Astrocyte (in vitro differentiated cells and primary cell): ENCODE measurements around the gene DNLZ. TPM values are rescaled to one million over a fixed set of nuclear protein-coding genes. Genes with fewer than 3 reads are reported as not detected.

ENCODE experiments used
- DNase-seq: peaks from one replicate; pipeline ENCODE4 v3.0.0-alpha.2; 2010; ENCODE audit warnings: low read depth
- FAIRE-seq: peaks from 2 replicates; lab custom pipeline; 2011; peaks lifted over from hg19 to GRCh38; lab: Jason Lieb, UNC
- H2AFZ ChIP-seq: 2 replicates; pipeline ENCODE4 v1.6.0; 2012; ENCODE audit warnings: low read depth, low read length, inconsistent platforms
- H3K27ac ChIP-seq: 2 replicates; pipeline ENCODE4 v1.5.1; 2011; ENCODE audit warnings: low read depth, low read length, inconsistent platforms
- H3K27me3 ChIP-seq: 2 replicates; pipeline ENCODE4 v1.6.0; 2011; ENCODE audit warnings: low read length, inconsistent platforms; ENCODE audit not compliant: insufficient read depth
- H3K36me3 ChIP-seq: 2 replicates; pipeline ENCODE4 v1.5.1; 2011; ENCODE audit warnings: low read length, inconsistent platforms; ENCODE audit not compliant: insufficient read depth
- H3K4me1 ChIP-seq: 2 replicates; pipeline ENCODE4 v1.5.1; 2011; ENCODE audit warnings: low read length, inconsistent platforms; ENCODE audit not compliant: insufficient read depth
- H3K4me2 ChIP-seq: 2 replicates; pipeline ENCODE4 v1.6.0; 2012; ENCODE audit warnings: low read length, inconsistent platforms
- H3K4me3 ChIP-seq: 2 replicates; pipeline ENCODE4 v1.5.1; 2011; ENCODE audit warnings: low read depth, mild to moderate bottlenecking, low read length, inconsistent platforms; ENCODE audit not compliant: insufficient read depth
- H3K79me2 ChIP-seq: 2 replicates; pipeline ENCODE4 v1.6.0; 2012; ENCODE audit warnings: mild to moderate bottlenecking, low read length, inconsistent platforms; ENCODE audit not compliant: insufficient read depth
- H3K9ac ChIP-seq: 2 replicates; pipeline ENCODE4 v1.6.0; 2012; ENCODE audit warnings: mild to moderate bottlenecking, low read length, inconsistent platforms
- H3K9me3 ChIP-seq: 2 replicates; pipeline ENCODE4 v1.5.1; 2012; ENCODE audit warnings: low read depth, mild to moderate bottlenecking, low read length, inconsistent platforms; ENCODE audit not compliant: insufficient read depth
- H4K20me1 ChIP-seq: 2 replicates; pipeline ENCODE4 v1.6.0; 2012; ENCODE audit warnings: low read length, inconsistent platforms; ENCODE audit not compliant: insufficient read depth
- H3K27ac Mint-ChIP-seq: one replicate; pipeline ENCODE4 v1.8.0; 2021; ENCODE audit warnings: mild to moderate bottlenecking, mixed read lengths; ENCODE audit not compliant: unreplicated experiment
- H3K27me3 Mint-ChIP-seq: one replicate; pipeline ENCODE4 v1.8.0; 2021; ENCODE audit warnings: low read depth, mixed read lengths; ENCODE audit not compliant: unreplicated experiment
- H3K36me3 Mint-ChIP-seq: one replicate; pipeline ENCODE4 v1.8.0; 2021; ENCODE audit warnings: low read depth, mixed read lengths; ENCODE audit not compliant: unreplicated experiment
- H3K4me1 Mint-ChIP-seq: one replicate; pipeline ENCODE4 v1.8.0; 2021; ENCODE audit warnings: low read depth, mixed read lengths; ENCODE audit not compliant: unreplicated experiment
- H3K4me3 Mint-ChIP-seq: one replicate; pipeline ENCODE4 v1.8.0; 2021; ENCODE audit warnings: mild to moderate bottlenecking, moderate library complexity, mixed read lengths; ENCODE audit not compliant: unreplicated experiment
- H3K9me3 Mint-ChIP-seq: one replicate; pipeline ENCODE4 v1.8.0; 2021; ENCODE audit warnings: mild to moderate bottlenecking, mixed read lengths; ENCODE audit not compliant: unreplicated experiment
- CTCF ChIP-seq: IDR thresholded peaks from 2 replicates; pipeline ENCODE4 v1.5.1; 2011; ENCODE audit warnings: low read depth, mild to moderate bottlenecking, inconsistent platforms, low read length, moderate library complexity; ENCODE audit not compliant: insufficient read depth
- EZH2 ChIP-seq: IDR thresholded peaks from 2 replicates; pipeline ENCODE4 v1.6.1; 2012; ENCODE audit warnings: mild to moderate bottlenecking, low read length, inconsistent platforms; ENCODE audit not compliant: insufficient read depth
- total RNA-seq: library from RNA; stranded (reverse); gene quantifications from 2 replicates; pipeline ENCODE4 v1.2.1, GENCODE V29; 2021

DNLZ gene
- total RNA-seq, 1 donor from 2014 or later, result 17.4 TPM

DNA sequence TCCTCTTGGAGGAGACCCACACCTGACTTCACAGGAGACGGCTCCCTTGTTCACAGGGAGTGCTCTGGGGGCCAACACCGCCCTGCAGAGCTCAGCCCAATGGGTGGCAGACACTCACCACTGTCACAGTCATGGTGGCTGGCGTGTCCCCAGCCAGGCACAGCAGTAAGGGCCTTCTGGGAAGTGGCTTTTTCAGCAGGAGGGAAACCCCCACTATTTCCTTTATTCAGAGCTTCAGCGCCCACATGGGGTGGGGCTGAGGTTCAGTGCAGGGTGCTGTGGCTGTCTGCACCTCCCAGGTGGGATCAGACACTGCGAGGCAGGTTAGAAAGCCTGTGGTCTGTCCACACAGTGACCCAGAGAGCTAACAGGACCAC, 40.0 kb upstream of the DNLZ start:
- Histone ChIP-seq H3K36me3 (peaks cover 2% of the 10 kb centered on the region), H4K20me1 (peaks cover 27% of the 10 kb centered on the region)
- H3K27me3 Mint-ChIP-seq, result no peaks in the 10 kb centered on the region

GRCh38 chr9:136402067-136402466, 38.5 kb upstream of the DNLZ start:
- peak overlapping the region; percentile 40 for H3K4me3 Mint-ChIP-seq
- H3K4me1 ChIP-seq, result peaks cover 15% of the 10 kb centered on the region
- no peaks in the 10 kb centered on the region for H3K27me3 ChIP-seq
- H3K27ac ChIP-seq, result no peak overlapping the region
- no peak for TF ChIP-seq CTCF
- H4K20me1 ChIP-seq, result peaks cover 28% of the 10 kb centered on the region
- H3K9me3 ChIP-seq, result no peaks in the 10 kb centered on the region
- peaks cover 31% of the 10 kb centered on the region for H3K79me2 ChIP-seq
- H2AFZ ChIP-seq, result no peak overlapping the region
- H3K4me3 ChIP-seq, result no peak overlapping the region
- H3K4me1 Mint-ChIP-seq, result peaks cover 9% of the 10 kb centered on the region
- H3K27me3 Mint-ChIP-seq, result no peaks in the 10 kb centered on the region
- H3K9ac ChIP-seq, result no peak overlapping the region
- no peak for DNase-seq
- FAIRE-seq, result no peak
- peaks cover 11% of the 10 kb centered on the region for H3K36me3 Mint-ChIP-seq
- no peaks in the 10 kb centered on the region for H3K9me3 Mint-ChIP-seq
- H3K27ac Mint-ChIP-seq, result no peak overlapping the region
- no peak overlapping the region for H3K4me2 ChIP-seq
- H3K36me3 ChIP-seq, result peaks cover 6% of the 10 kb centered on the region

More for the DNA sequence above, 40.0 kb upstream of the DNLZ start:
- H3K4me3 ChIP-seq, result no peak overlapping the region
- H3K4me1 ChIP-seq, result peaks cover 14% of the 10 kb centered on the region
- no peak overlapping the region for H3K9ac ChIP-seq
- FAIRE-seq, result no peak
- Mint-ChIP-seq H3K36me3 (peaks cover 9% of the 10 kb centered on the region), H3K27ac (no peak overlapping the region), H3K4me1 (peaks cover 11% of the 10 kb centered on the region), H3K9me3 (no peaks in the 10 kb centered on the region), H3K4me3 (no peak overlapping the region)
- peaks cover 30% of the 10 kb centered on the region for H3K79me2 ChIP-seq
- TF ChIP-seq CTCF (no peak), EZH2 (no peak)
- H3K9me3 ChIP-seq, result no peaks in the 10 kb centered on the region
- DNase-seq, result no peak
- H2AFZ ChIP-seq, result no peak overlapping the region
- no peak overlapping the region for H3K4me2 ChIP-seq
- H3K27ac ChIP-seq, result no peak overlapping the region
- H3K27me3 ChIP-seq, result no peaks in the 10 kb centered on the region

DNA sequence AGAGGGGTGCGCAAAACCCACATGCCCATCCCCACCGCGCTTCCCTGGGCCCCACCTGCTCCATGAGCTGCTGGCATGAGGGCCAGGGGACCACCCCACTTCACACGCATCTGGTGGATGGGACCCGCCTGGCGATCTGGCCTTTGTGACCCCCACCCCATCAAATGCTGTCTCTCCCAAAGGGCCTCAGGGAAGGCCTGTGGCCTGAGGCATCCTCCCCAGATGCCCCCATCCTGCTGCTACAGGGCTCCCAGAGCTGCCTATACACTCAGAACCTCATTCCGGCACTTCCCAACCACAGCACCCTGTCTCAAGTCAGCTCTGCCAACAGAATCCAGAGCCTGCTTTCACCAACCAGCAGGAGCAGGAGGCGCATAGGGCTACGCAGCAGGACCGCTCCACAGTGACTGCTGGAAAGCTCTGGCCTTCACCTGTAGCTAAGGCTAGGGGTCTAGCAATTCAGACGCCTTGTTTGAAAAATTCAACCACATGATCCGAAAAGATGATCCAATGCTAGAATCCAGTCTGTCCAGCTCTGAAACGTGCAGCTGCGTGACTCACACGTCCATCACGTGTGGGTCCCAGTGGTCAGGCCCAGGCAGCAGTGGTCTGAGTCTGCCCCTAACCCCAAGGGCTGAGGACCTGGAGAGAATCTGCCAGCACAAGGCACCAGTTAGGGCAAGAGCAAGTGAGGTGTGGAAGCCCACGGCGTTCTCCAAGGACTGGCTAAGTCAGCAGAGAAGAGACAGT, 37.8 kb upstream of the DNLZ start:
- no peak overlapping the region for H2AFZ ChIP-seq

More for the DNA sequence above, 37.8 kb upstream of the DNLZ start:
- Histone ChIP-seq H3K79me2 (peaks cover 34% of the 10 kb centered on the region), H3K4me2 (no peak overlapping the region), H3K27ac (no peak overlapping the region), H3K4me3 (no peak overlapping the region), H3K27me3 (no peaks in the 10 kb centered on the region), H3K9me3 (no peaks in the 10 kb centered on the region), H3K9ac (no peak overlapping the region), H4K20me1 (peaks cover 35% of the 10 kb centered on the region), H3K4me1 (peaks cover 15% of the 10 kb centered on the region), H3K36me3 (peaks cover 12% of the 10 kb centered on the region)
- Mint-ChIP-seq H3K36me3 (peaks cover 11% of the 10 kb centered on the region), H3K27me3 (no peaks in the 10 kb centered on the region), H3K27ac (peak overlapping the region; percentile 26), H3K9me3 (no peaks in the 10 kb centered on the region), H3K4me1 (peaks cover 9% of the 10 kb centered on the region), H3K4me3 (peak overlapping the region; percentile 60)
- FAIRE-seq, result no peak
- no peak for DNase-seq
- TF ChIP-seq CTCF (no peak), EZH2 (no peak)
